AG09319 (cell line): ENCODE results near the gene ADGRE3.

ENCODE experiments used
- DNase-seq: peaks from one replicate; pipeline ENCODE4 v3.0.0-alpha.2; 2010; ENCODE audit warnings: low read depth; ENCODE audit errors: extremely low read depth
- TF ChIP-seq, protein P1 (sequence below): IDR thresholded peaks from 2 replicates; pipeline ENCODE4 v1.5.1; 2011; ENCODE audit warnings: low read depth, mild to moderate bottlenecking, inconsistent platforms, low read length, moderate library complexity

The ADGRE3 gene

DNA sequence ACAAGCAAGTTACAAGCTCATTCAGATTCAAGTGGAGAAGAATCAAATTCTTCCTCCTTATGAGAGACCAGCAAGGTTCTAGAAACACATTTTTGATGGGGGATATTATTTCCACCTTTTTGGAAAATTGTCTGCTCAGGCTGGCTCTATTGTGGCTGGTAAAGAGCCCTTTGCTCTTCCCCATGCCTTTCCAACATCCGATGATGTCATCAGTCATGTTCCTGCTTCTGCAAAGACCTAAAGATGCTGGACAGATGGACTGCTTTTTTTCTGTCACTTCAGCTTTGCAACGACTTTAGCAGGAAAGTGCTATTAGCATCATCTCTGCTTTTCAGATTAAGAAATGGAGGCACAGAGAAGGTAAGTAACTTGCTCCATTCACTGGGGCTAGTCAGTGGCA lies 4.2 kb downstream of the ADGRE3 start:
- TF ChIP-seq, protein P1, sequence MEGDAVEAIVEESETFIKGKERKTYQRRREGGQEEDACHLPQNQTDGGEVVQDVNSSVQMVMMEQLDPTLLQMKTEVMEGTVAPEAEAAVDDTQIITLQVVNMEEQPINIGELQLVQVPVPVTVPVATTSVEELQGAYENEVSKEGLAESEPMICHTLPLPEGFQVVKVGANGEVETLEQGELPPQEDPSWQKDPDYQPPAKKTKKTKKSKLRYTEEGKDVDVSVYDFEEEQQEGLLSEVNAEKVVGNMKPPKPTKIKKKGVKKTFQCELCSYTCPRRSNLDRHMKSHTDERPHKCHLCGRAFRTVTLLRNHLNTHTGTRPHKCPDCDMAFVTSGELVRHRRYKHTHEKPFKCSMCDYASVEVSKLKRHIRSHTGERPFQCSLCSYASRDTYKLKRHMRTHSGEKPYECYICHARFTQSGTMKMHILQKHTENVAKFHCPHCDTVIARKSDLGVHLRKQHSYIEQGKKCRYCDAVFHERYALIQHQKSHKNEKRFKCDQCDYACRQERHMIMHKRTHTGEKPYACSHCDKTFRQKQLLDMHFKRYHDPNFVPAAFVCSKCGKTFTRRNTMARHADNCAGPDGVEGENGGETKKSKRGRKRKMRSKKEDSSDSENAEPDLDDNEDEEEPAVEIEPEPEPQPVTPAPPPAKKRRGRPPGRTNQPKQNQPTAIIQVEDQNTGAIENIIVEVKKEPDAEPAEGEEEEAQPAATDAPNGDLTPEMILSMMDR, result no peak
- DNase-seq, result no peak

DNA sequence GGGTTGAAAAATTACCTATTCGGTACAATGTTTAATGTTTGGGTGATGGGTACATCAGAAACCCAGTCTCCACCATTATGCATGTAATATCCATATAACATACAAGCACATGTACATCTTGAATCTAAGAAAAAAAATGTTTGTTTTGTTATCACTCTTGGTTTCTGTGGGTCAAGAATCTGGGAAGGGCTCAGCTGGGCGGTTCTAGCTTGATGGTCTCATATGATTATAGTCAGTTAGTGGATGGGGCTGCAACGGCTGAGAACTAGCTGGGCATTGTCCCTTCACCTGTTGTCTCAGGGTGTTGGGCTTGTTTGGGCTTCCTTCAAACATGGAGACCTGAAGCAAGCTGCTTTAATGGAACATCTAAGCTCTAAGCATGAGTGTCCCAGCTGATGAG lies 4.7 kb downstream of the ADGRE3 start:
- DNase-seq, result no peak
- TF ChIP-seq, protein P1, result no peak

DNA sequence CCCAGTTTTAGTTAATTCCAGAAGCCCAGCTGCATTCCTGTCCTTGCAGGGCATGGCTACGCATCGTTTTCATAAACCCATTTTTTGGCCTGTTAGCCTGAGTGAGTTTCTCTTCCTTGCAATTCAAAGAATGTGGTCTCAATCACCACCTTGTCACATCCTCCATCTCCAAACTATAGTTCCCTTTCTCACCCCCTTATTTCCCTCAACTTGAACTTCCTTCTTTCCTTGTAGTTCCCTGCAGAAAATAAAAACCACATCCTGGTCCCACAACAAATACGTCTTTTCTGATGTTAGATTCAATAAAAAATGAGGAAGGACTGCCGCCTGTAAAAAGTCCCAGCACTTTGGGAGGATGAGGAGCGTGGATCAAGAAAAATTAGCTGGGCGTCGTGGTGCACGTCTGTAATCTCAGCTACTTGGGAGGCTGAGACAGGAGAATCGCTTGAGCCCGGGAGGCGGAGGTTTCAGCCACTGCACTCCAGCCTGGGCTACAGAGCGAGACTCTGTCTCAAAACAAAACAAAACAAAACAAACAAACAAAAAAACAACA lies 13.2 kb downstream of the ADGRE3 start:
- TF ChIP-seq, protein P1, result no peak
- DNase-seq, result no peak

DNA sequence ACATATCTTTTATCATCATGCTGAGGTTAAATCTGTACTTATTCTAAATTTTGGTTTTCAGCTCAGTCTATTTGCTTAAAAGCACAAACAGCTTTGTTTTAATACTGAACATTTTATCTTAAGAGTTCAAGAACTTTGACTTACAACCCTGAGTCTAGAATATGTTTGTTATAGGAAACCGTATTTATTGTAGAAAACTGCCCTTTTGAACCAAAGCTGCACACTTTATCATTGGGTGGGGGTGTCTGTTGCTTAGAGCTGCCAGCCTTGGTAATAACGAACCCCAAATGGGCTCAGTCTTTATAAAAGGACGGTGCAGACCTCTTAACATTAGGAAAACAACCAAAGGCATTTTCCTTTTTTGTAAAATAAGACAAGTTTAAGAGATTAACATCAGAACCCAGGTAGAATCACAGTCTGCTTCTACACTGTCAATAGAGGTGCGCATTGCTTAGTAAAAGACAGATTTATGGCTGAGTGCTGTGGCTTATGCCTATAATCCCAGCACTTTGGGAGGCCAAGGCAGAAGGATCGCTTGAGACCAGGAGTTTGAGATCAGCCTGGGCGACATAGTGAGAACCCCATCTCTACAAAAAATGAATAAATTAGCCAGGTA lies 14.7 kb downstream of the ADGRE3 start:
- TF ChIP-seq, protein P1, result no peak
- no peak for DNase-seq

DNA sequence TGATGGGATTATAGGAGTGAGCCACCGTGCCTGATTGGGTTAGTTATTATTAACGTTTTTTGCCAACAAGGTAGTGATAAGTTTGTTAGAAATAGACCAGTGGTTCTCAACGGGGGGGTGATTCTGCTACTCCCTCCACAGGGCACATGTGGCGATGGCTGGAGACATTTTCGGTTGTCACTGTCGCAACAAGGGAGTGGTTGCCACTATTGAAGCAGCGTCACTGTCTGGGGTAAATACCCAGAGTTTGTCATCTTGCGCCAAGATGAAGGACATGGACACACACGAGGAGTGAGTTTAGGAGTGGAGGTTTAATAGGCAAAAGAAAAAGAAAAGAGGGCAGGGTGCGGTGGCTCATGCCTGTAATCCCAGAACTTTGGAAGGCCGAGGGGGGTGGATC lies 18.9 kb downstream of the ADGRE3 start:
- TF ChIP-seq, protein P1, result no peak
- no peak for DNase-seq

DNA sequence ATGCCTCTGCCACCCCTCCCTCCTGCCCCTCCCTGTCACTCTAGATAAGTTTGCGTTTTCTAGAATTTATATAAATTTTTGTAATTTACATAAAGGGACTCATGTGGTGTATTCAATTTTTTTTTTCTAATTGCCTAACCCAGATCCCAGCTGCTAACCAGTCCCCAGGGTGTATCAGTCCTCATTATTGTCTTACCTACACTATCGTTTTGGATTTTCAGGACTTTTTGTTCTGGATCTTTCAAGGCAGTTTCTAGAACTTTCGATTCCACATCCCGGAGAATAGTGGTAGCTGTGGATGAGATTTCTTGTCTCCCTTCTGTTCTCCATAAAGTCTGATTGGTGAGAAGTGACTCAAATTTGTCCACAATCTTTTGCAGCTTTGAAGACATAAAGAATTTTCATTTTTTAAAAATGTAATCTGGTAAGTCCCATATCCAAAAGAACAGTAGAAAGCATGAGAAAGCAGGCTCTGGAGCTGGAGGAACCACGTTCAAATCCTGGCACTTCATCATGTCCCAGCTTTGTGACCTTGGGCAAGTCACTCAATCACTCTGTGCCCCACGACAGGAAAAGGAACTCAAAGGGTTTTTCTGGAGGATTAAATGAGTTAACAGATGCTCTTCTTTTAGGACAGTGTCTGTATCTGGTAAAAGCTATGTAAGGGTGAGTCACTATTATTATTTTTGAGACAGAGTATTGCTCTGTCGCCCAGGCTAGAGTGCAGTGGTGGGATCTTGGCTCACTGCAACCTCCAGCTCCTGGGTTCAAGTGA lies 19.7 kb downstream of the ADGRE3 start:
- TF ChIP-seq, protein P1, result no peak
- DNase-seq, result no peak

DNA sequence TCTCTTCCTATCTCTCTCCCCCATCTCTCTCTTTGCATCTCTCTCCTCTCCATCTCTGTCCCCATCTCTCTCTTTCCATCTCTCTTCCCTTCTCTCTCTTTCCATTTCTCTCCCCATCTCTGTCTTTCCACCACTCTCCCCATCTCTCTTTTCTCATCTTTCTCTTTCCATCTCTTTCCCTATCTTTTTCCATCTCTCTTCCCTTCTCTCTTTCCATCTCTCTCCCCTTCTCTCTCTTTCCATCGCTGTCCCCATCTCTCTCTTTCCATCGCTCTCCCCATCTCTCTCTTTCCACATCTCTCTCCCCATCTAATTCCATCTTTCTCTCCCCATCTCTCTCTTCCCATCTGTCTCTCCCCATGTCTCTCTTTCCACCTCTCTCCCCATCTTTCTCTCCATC lies 24.5 kb downstream of the ADGRE3 start:
- no peak for DNase-seq
- TF ChIP-seq, protein P1, result no peak
